ENCODE data around the gene ZNF423. TPM values are rescaled to one million over a fixed set of nuclear protein-coding genes. Genes with fewer than 3 reads are reported as not detected.

The ZNF423 gene
- total and polyA plus RNA-seq, 7 donors, result 2.3 to 30.7 (median 14.4) TPM

DNA sequence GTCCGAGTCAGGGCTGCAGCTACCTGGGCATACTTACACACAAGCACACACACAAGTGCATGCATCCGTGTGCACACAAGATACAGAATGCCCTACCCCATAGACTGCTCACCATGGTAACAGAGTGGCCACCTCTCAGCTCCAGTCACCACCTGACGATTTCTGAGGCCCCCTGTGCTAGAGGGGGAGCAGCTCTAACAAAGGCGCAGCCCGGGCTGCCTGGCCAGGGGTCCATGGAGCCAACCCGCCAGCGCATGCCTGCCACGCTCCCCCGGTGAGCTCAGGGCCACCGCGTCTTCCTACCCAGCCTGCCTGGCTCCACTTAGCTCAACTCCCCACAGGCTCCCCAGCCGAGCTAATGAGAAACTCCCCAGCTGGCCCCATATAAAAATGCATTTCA is 75.5 kb downstream of the ZNF423 start:
- TF ChIP-seq, protein P1, sequence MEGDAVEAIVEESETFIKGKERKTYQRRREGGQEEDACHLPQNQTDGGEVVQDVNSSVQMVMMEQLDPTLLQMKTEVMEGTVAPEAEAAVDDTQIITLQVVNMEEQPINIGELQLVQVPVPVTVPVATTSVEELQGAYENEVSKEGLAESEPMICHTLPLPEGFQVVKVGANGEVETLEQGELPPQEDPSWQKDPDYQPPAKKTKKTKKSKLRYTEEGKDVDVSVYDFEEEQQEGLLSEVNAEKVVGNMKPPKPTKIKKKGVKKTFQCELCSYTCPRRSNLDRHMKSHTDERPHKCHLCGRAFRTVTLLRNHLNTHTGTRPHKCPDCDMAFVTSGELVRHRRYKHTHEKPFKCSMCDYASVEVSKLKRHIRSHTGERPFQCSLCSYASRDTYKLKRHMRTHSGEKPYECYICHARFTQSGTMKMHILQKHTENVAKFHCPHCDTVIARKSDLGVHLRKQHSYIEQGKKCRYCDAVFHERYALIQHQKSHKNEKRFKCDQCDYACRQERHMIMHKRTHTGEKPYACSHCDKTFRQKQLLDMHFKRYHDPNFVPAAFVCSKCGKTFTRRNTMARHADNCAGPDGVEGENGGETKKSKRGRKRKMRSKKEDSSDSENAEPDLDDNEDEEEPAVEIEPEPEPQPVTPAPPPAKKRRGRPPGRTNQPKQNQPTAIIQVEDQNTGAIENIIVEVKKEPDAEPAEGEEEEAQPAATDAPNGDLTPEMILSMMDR (IDR thresholded peaks at IDR 0.05), result no peak
- intact Hi-C loops (cut with DNase I), result no loop called here
- Histone ChIP-seq H3K4me3 (no peak overlapping the region), H3K27ac (no peak overlapping the region), H3K9me3 (no peaks in the 10 kb centered on the region), H3K27me3 (ENCODE audit: insufficient read depth in 3 of 3, low read length in 2 of 3) (no peaks in the 10 kb centered on the region), H3K4me1 (peaks cover 40% of the 10 kb centered on the region), H3K36me3 (ENCODE audit: insufficient read depth in 1 of 2, low read depth in 1 of 2) (no peaks in the 10 kb centered on the region)
- 83 to 84% (median 84%) methylated on average over 12 of the region's 12 CpGs for WGBS, 3 donors
- DNase-seq (no peak), ATAC-seq (no peak)

DNA sequence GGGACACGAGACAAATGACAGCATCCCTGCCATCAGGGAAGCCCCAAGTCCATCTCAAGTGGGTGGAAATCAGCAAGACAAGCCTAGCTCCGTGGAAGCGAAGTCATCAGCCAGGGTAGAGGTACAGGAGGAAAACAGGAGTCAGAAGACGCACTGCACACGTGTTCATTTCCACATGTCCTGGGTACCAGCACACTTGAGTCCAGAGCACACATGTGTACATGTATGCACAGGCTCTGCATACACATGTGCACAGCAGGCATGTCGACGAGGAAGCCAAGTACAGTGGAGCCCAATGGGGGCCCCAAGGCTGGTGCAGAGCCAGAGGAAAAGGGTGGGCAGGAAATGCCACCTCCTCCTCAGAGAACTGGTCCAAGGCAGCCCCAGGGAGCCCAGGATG is 75.9 kb downstream of the ZNF423 start:
- H3K4me1 ChIP-seq, result peaks cover 40% of the 10 kb centered on the region
- intact Hi-C loops (cut with DNase I), result loop anchor here in 1 of 2 donors (10.0 kb wide), 2 partner anchors 65 to 285 kb away; no protein-coding TSS in a partner anchor
- H3K27me3 ChIP-seq (ENCODE audit: insufficient read depth in 3 of 3, low read length in 2 of 3), result no peaks in the 10 kb centered on the region
- no peaks in the 10 kb centered on the region for H3K9me3 ChIP-seq
- H3K36me3 ChIP-seq (ENCODE audit: insufficient read depth in 1 of 2, low read depth in 1 of 2), result no peaks in the 10 kb centered on the region
- no peak for ATAC-seq
- no peak overlapping the region for H3K4me3 ChIP-seq
- DNase-seq, result no peak
- 63 to 71% (median 68%) methylated on average over 7 of the region's 7 CpGs for WGBS, 3 donors
- TF ChIP-seq, protein P1 (IDR thresholded peaks at IDR 0.05), result no peak
- H3K27ac ChIP-seq, result no peak overlapping the region

GRCh38 chr16:49778202-49778930 is 77.5 kb downstream of the ZNF423 start:
- WGBS, 3 donors, result 78 to 82% (median 80%) methylated on average over 11 of the region's 11 CpGs
- Histone ChIP-seq H3K9me3 (no peaks in the 10 kb centered on the region), H3K27ac (no peak overlapping the region), H3K4me3 (no peak overlapping the region), H3K27me3 (ENCODE audit: insufficient read depth in 3 of 3, low read length in 2 of 3) (no peaks in the 10 kb centered on the region), H3K4me1 (peaks cover 53% of the 10 kb centered on the region), H3K36me3 (ENCODE audit: insufficient read depth in 1 of 2, low read depth in 1 of 2) (no peaks in the 10 kb centered on the region)
- TF ChIP-seq, protein P1 (IDR thresholded peaks at IDR 0.05), result no peak
- intact Hi-C loops (cut with DNase I), result loop anchor here in 1 of 2 donors (10.0 kb wide), 2 partner anchors 64 to 284 kb away; no protein-coding TSS in a partner anchor
- DNase-seq (no peak), ATAC-seq (no peak)

- whole genome bisulfite sequencing, 3 donors, result 77 to 80% (median 78%) methylated on average over 4 of the region's 4 CpGs
- intact Hi-C loops (cut with DNase I), result loop anchor here in 1 of 2 donors (10.0 kb wide), 2 partner anchors 62 to 282 kb away; no protein-coding TSS in a partner anchor
- H3K27ac ChIP-seq, result no peak overlapping the region
Observed at GRCh38 chr16:49776734-49777133, 79.2 kb downstream of the ZNF423 start.

More at GRCh38 chr16:49776734-49777133, 79.2 kb downstream of the ZNF423 start:
- H3K27me3 ChIP-seq (ENCODE audit: insufficient read depth in 3 of 3, low read length in 2 of 3), result no peaks in the 10 kb centered on the region
- H3K9me3 ChIP-seq, result no peaks in the 10 kb centered on the region
- DNase-seq (no peak), ATAC-seq (no peak)
- TF ChIP-seq, protein P1 (IDR thresholded peaks at IDR 0.05), result no peak
- no peaks in the 10 kb centered on the region for H3K36me3 ChIP-seq (ENCODE audit: insufficient read depth in 1 of 2, low read depth in 1 of 2)
- peak overlapping the region; percentile 28 for H3K4me3 ChIP-seq
- H3K4me1 ChIP-seq, result peaks cover 50% of the 10 kb centered on the region

All from psoas muscle (tissue), 8 donors.